Activated CD4-positive, CD25-positive, alpha-beta regulatory T cell treated with anti-CD3 and anti-CD28 coated beads, Interleukin-2, amount 50 U/mL, for 16 hours (primary cell): ENCODE measurements around the gene OLFM3.

Experiments used
- DNase-seq: peaks from one replicate; pipeline ENCODE4 v3.0.0-alpha.2; 2020; ENCODE audit warnings: low read depth, low spot score

OLFM3 gene

GRCh38 chr1:101849356-101849755 is 147.4 kb downstream of the OLFM3 start:
- DNase-seq, result no peak

GRCh38 chr1:101847626-101848025 is 149.1 kb downstream of the OLFM3 start:
- no peak for DNase-seq

GRCh38 chr1:101846820-101847219 is 149.9 kb downstream of the OLFM3 start:
- DNase-seq, result no peak

- no peak for DNase-seq
Measured at GRCh38 chr1:101843160-101843559, 153.6 kb downstream of the OLFM3 start.

GRCh38 chr1:101841824-101842223 is 154.9 kb downstream of the OLFM3 start:
- DNase-seq, result no peak

GRCh38 chr1:101835988-101836387 is 160.7 kb downstream of the OLFM3 start:
- no peak for DNase-seq

- DNase-seq, result no peak
Measured at GRCh38 chr1:101833312-101833711, 163.4 kb downstream of the OLFM3 start.

GRCh38 chr1:101826416-101826815 is 170.3 kb downstream of the OLFM3 start:
- DNase-seq, result no peak

GRCh38 chr1:101820071-101820470 is 176.7 kb downstream of the OLFM3 start:
- DNase-seq, result no peak

GRCh38 chr1:101816262-101816661 is 180.5 kb downstream of the OLFM3 start:
- no peak for DNase-seq

- DNase-seq, result no peak
Measured at GRCh38 chr1:101798417-101798816, 198.3 kb downstream of the OLFM3 start.

GRCh38 chr1:101797722-101798121 is 199.0 kb downstream of the OLFM3 start:
- DNase-seq, result no peak

GRCh38 chr1:101781201-101781831 is 215.4 kb downstream of the OLFM3 start:
- no peak for DNase-seq

- DNase-seq, result no peak
Measured at GRCh38 chr1:101769520-101769919, 227.2 kb downstream of the OLFM3 start.

- no peak for DNase-seq
Measured at GRCh38 chr1:101757985-101758384, 238.7 kb downstream of the OLFM3 start.

- DNase-seq, result no peak
Measured at GRCh38 chr1:101756411-101756810, 240.3 kb downstream of the OLFM3 start.
